Measurements from ENCODE around the gene BECN2.

BECN2 gene

DNA sequence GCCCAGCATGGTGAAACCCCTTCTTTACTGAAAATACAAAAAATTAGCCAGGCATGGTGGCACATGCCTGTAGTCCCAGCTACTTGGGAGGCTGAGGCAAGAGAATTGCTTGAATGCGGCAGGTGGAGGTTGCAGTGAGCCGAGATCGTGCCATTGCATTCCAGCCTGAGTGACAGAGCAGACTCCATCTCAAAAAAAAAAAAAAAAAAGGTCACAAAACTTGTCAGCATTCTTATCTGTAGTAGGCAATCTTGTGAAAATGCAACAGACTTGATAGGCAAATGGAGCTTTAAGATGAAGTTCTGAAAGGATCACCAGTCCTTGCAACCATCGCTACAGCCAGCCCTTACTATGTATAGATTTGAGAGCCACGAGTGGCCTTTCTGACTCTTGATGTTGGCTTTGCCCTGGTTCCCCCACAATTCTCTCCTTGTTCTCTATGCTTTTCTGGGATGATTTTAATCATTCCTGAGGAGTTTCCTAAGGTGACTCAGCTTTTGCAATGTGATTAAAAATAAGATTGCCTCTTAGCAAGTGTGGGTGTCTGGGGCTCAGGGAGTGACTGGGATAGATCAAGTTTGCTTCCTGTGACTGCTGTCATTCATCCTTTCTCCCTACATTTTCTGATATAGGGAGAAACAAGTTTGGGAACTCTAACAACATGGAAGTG, 48.4 kb downstream of the BECN2 start:
- no peaks in the 10 kb centered on the region for H4K20me1 ChIP-seq (ENCODE audit: insufficient read depth, low read length)
- H3K9me2 ChIP-seq (replicated peaks; ENCODE audit: insufficient read depth, low read length): no peaks in the 10 kb centered on the region
- no peak overlapping the region for H3K9ac ChIP-seq (ENCODE audit: low read length)
- H3K27ac ChIP-seq (ENCODE audit: low read length): no peak overlapping the region
- no peaks in the 10 kb centered on the region for H3K27me3 ChIP-seq (replicated peaks; ENCODE audit: insufficient read depth, low read length)
- H3K79me2 ChIP-seq (ENCODE audit: low read length): no peaks in the 10 kb centered on the region
- H3K4me1 ChIP-seq (ENCODE audit: low read length): no peaks in the 10 kb centered on the region
- no peak for TF ChIP-seq EZH2phosphoT487 (IDR thresholded peaks at IDR 0.05; ENCODE audit: low read length)
- TF ChIP-seq CTCF (IDR thresholded peaks at IDR 0.05; ENCODE audit: low read length): no peak
- no peak for TF ChIP-seq EZH2 (optimal IDR thresholded peaks at IDR 0.05; ENCODE audit: low read depth, low read length)
- H3K4me3 ChIP-seq (ENCODE audit: low read length): no peak overlapping the region
- H3F3A ChIP-seq (ENCODE audit: insufficient read depth, low read length): no peaks in the 10 kb centered on the region
- DNase-seq: no peak
- no peak overlapping the region for H3K4me2 ChIP-seq (ENCODE audit: low read depth, low read length)
- H3K9me3 ChIP-seq (replicated peaks; ENCODE audit: insufficient read depth, low read length): no peaks in the 10 kb centered on the region
- H2AFZ ChIP-seq (ENCODE audit: low read length): no peak overlapping the region
- no peaks in the 10 kb centered on the region for H3K36me3 ChIP-seq (replicated peaks; ENCODE audit: insufficient read depth, low read length)

DNA sequence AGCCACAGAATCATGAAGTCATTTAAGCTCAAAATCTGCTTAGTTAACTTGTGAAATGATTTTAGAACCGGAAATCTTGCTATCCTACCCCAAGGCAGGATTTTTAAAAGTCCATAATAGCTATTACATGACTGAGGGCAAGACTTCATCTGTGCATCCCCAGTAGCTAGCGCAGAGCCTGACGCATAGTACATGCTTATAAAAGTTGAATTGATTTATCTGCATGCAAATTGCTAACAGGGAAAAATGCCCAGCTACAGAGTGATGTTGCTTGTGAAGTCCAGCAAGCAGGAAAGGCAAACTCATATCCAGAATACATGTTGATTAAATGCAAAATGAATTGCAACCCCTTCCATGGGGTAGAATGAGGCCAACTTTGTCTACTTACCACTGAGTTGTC, 49.4 kb downstream of the BECN2 start:
- TF ChIP-seq CTCF (IDR thresholded peaks at IDR 0.05; ENCODE audit: low read length): no peak
- no peak for TF ChIP-seq EZH2phosphoT487 (IDR thresholded peaks at IDR 0.05; ENCODE audit: low read length)
- TF ChIP-seq EZH2 (optimal IDR thresholded peaks at IDR 0.05; ENCODE audit: low read depth, low read length): no peak
- H3K9me2 ChIP-seq (replicated peaks; ENCODE audit: insufficient read depth, low read length): no peaks in the 10 kb centered on the region
- H3K4me1 ChIP-seq (ENCODE audit: low read length): no peaks in the 10 kb centered on the region
- no peak overlapping the region for H3K9ac ChIP-seq (ENCODE audit: low read length)
- H3K79me2 ChIP-seq (ENCODE audit: low read length): no peaks in the 10 kb centered on the region
- H3K27me3 ChIP-seq (replicated peaks; ENCODE audit: insufficient read depth, low read length): no peaks in the 10 kb centered on the region
- H3K9me3 ChIP-seq (replicated peaks; ENCODE audit: insufficient read depth, low read length): no peaks in the 10 kb centered on the region
- no peaks in the 10 kb centered on the region for H4K20me1 ChIP-seq (ENCODE audit: insufficient read depth, low read length)
- H2AFZ ChIP-seq (ENCODE audit: low read length): no peak overlapping the region
- H3F3A ChIP-seq (ENCODE audit: insufficient read depth, low read length): no peaks in the 10 kb centered on the region
- no peak overlapping the region for H3K4me3 ChIP-seq (ENCODE audit: low read length)
- DNase-seq: no peak
- H3K36me3 ChIP-seq (replicated peaks; ENCODE audit: insufficient read depth, low read length): no peaks in the 10 kb centered on the region
- H3K4me2 ChIP-seq (ENCODE audit: low read depth, low read length): no peak overlapping the region
- H3K27ac ChIP-seq (ENCODE audit: low read length): no peak overlapping the region

Measured in MM.1S (cell line).